T follicular helper cell (primary cell): Measurements from ENCODE around the gene STK31.
"Not testable (repeated sequence)": the region's sequence is repeated elsewhere in the genome, so short reads cannot be mapped to it uniquely, and the experiment has no call there.

Source experiments
- DNase-seq: peaks from one replicate; pipeline ENCODE4 v3.0.0-alpha.2; 2020; ENCODE audit warnings: low read depth

Gene STK31

GRCh38 chr7:23712368-23713284 is 2.6 kb downstream of the STK31 start:
- DNase-seq = no peak

- DNase-seq = no peak
Observed at GRCh38 chr7:23713285-23714149, 3.5 kb downstream of the STK31 start.

- DNase-seq = no peak
Observed at GRCh38 chr7:23714150-23714464, 4.1 kb downstream of the STK31 start.

- DNase-seq = no peak
Observed at GRCh38 chr7:23714579-23714978, 4.6 kb downstream of the STK31 start.

GRCh38 chr7:23715099-23715498 is 5.1 kb downstream of the STK31 start:
- no peak for DNase-seq

GRCh38 chr7:23717788-23718187 is 7.8 kb downstream of the STK31 start:
- DNase-seq = no peak

GRCh38 chr7:23721456-23721855 is 11.4 kb downstream of the STK31 start:
- DNase-seq = no peak

GRCh38 chr7:23722587-23723216 is 12.7 kb downstream of the STK31 start:
- not testable (repeated sequence) for DNase-seq

GRCh38 chr7:23724113-23724512 is 14.1 kb downstream of the STK31 start:
- DNase-seq = not testable (repeated sequence)

- DNase-seq = no peak
Observed at GRCh38 chr7:23742051-23742450, 32.0 kb downstream of the STK31 start.

GRCh38 chr7:23743226-23743625 is 33.2 kb downstream of the STK31 start:
- no peak for DNase-seq

GRCh38 chr7:23746629-23747028 is 36.6 kb downstream of the STK31 start:
- no peak for DNase-seq

GRCh38 chr7:23751852-23752251 is 41.8 kb downstream of the STK31 start:
- DNase-seq = no peak

GRCh38 chr7:23758839-23759238 is 48.8 kb downstream of the STK31 start:
- not testable (repeated sequence) for DNase-seq

GRCh38 chr7:23759671-23760391 is 49.8 kb downstream of the STK31 start:
- no peak for DNase-seq

- DNase-seq = no peak
Observed at GRCh38 chr7:23765943-23766342, 55.9 kb downstream of the STK31 start.

- DNase-seq = no peak
Observed at GRCh38 chr7:23767514-23767913, 57.5 kb downstream of the STK31 start.

- no peak for DNase-seq
Observed at GRCh38 chr7:23768022-23768421, 58.0 kb downstream of the STK31 start.

- not testable (repeated sequence) for DNase-seq
Observed at GRCh38 chr7:23779185-23779800, 69.3 kb downstream of the STK31 start.

GRCh38 chr7:23783115-23783514 is 73.1 kb downstream of the STK31 start:
- DNase-seq = no peak

- DNase-seq = no peak
Observed at GRCh38 chr7:23787272-23787671, 77.3 kb downstream of the STK31 start.
